AML-193 (cell line): ENCODE data around the gene CFAP221.
"Not testable (repeated sequence)": the region's sequence is repeated elsewhere in the genome, so short reads cannot be mapped to it uniquely, and the experiment has no call there.

Experiments
- DNase-seq, 2 experiments: peaks; one replicate each; lab custom pipeline; 2025; lab: John Stamatoyannopoulos, UW

The CFAP221 gene

GRCh38 chr2:119590873-119591272, 46.6 kb downstream of the CFAP221 start:
- DNase-seq, result no peak

- no peak for DNase-seq
These were observed 47.3 kb downstream of the CFAP221 start for GRCh38 chr2:119591523-119591922.

- DNase-seq, result no peak
These were observed 48.2 kb downstream of the CFAP221 start for GRCh38 chr2:119592436-119592835.

GRCh38 chr2:119596638-119597037, 52.4 kb downstream of the CFAP221 start:
- DNase-seq, result no peak

- DNase-seq, result no peak
These were observed 54.5 kb downstream of the CFAP221 start for GRCh38 chr2:119598596-119599263.

GRCh38 chr2:119599384-119599783, 55.1 kb downstream of the CFAP221 start:
- no peak for DNase-seq

GRCh38 chr2:119605096-119605495, 60.8 kb downstream of the CFAP221 start:
- DNase-seq, result no peak

GRCh38 chr2:119606674-119607073, 62.4 kb downstream of the CFAP221 start:
- no peak for DNase-seq

- no peak for DNase-seq
These were observed 64.3 kb downstream of the CFAP221 start for GRCh38 chr2:119608553-119608952.

GRCh38 chr2:119609337-119609736, 65.1 kb downstream of the CFAP221 start:
- no peak for DNase-seq

- DNase-seq, result not testable (repeated sequence)
These were observed 69.9 kb downstream of the CFAP221 start for GRCh38 chr2:119614140-119614539.

GRCh38 chr2:119616421-119616820, 72.2 kb downstream of the CFAP221 start:
- DNase-seq, result no peak

- no peak for DNase-seq
These were observed 73.2 kb downstream of the CFAP221 start for GRCh38 chr2:119617455-119617854.

GRCh38 chr2:119618725-119619124, 74.5 kb downstream of the CFAP221 start:
- DNase-seq, result not testable (repeated sequence)

- DNase-seq, result no peak
These were observed 81.0 kb downstream of the CFAP221 start for GRCh38 chr2:119625226-119625625.

- no peak for DNase-seq
These were observed 85.1 kb downstream of the CFAP221 start for GRCh38 chr2:119629323-119629825.

GRCh38 chr2:119630121-119630520, 85.9 kb downstream of the CFAP221 start:
- DNase-seq, result no peak

- DNase-seq, result no peak
These were observed 93.1 kb downstream of the CFAP221 start for GRCh38 chr2:119637371-119637770.

GRCh38 chr2:119638246-119638645, 94.0 kb downstream of the CFAP221 start:
- no peak for DNase-seq

- no peak for DNase-seq
These were observed 94.7 kb downstream of the CFAP221 start for GRCh38 chr2:119638685-119639554.

- peak; percentile 72 to 74 for DNase-seq
These were observed 97.5 kb downstream of the CFAP221 start for GRCh38 chr2:119641562-119642258.

- DNase-seq, result no peak
These were observed 99.9 kb downstream of the CFAP221 start for GRCh38 chr2:119644186-119644585.
